Thoracic aorta endothelial cell (primary cell): ENCODE results near the gene GSPT2. TPM values are rescaled to one million over a fixed set of nuclear protein-coding genes. Genes with fewer than 3 reads are reported as not detected.

Source experiments
- total RNA-seq: library from RNA; depleted of rRNA; stranded (reverse); fragments of >200 nt; gene quantifications from 2 replicates; pipeline ENCODE4 v1.2.3, GENCODE V29; 2012

The GSPT2 gene
- total RNA-seq: 9.5 and 9.7 TPM in 2 replicates

GRCh38 chrX:51743179-51743957 lies at the start of gene GSPT2:
GSPT2 (plus strand) TSS chrX:51743442; CDS start chrX:51743627, 185 bp downstream.

GRCh38 chrX:51710277-51711164 lies 32.7 kb upstream of the GSPT2 start, which contains the start of gene CENPVL1:
CENPVL1 (plus strand) TSS chrX:51710512; CDS start chrX:51710512, 0 bp downstream.

Other genes with a start within 250 kb of the GSPT2 start
- gene NUDT11, start 246.8 kb upstream of the GSPT2 start, total RNA-seq: 4.6 and 9.0 TPM in 2 replicates
- not detected in 2 replicates for gene CENPVL3, start 124.5 kb upstream of the GSPT2 start, total RNA-seq
- gene CENPVL2, start 60.6 kb upstream of the GSPT2 start, total RNA-seq: not detected in 2 replicates
- gene CENPVL1, start 32.9 kb upstream of the GSPT2 start, total RNA-seq: not detected in 2 replicates
- 139 and 187 TPM in 2 replicates for gene MAGED1, start 150.2 kb downstream of the GSPT2 start, total RNA-seq